GM19372 (cell line): ENCODE measurements around the gene TMC7.
"Not testable (repeated sequence)": the region's sequence is repeated elsewhere in the genome, so short reads cannot be mapped to it uniquely, and the experiment has no call there.

ENCODE experiments used
- ATAC-seq: cut with Tn5 transposase; IDR thresholded peaks from one replicate; pipeline ENCODE4 v1.9.1; 2021; ENCODE audit warnings: mild to moderate bottlenecking, low read depth, moderate library complexity; ENCODE audit not compliant: unreplicated experiment

TMC7 gene

GRCh38 chr16:18983565-18984434, at the start of gene TMC7:
TSS of gene TMC7 (plus strand) at chr16:18983934. CDS start at chr16:18984064, 130 bp downstream.
- no peak for ATAC-seq

- ATAC-seq: no peak
These were observed 46.9 kb upstream of the TMC7 start for GRCh38 chr16:18936727-18937340.

- ATAC-seq: no peak
These were observed 46.3 kb upstream of the TMC7 start for GRCh38 chr16:18937390-18937789.

- ATAC-seq: no peak
These were observed 44.7 kb upstream of the TMC7 start for GRCh38 chr16:18938986-18939385.

GRCh38 chr16:18941471-18941870, 42.3 kb upstream of the TMC7 start:
- no peak for ATAC-seq

GRCh38 chr16:18942061-18942460, 41.7 kb upstream of the TMC7 start:
- no peak for ATAC-seq

GRCh38 chr16:18943414-18943813, 40.3 kb upstream of the TMC7 start:
- no peak for ATAC-seq

- no peak for ATAC-seq
These were observed 38.5 kb upstream of the TMC7 start for GRCh38 chr16:18945233-18945632.

- no peak for ATAC-seq
These were observed 35.2 kb upstream of the TMC7 start for GRCh38 chr16:18948372-18949020.

- ATAC-seq: no peak
These were observed 33.1 kb upstream of the TMC7 start for GRCh38 chr16:18950469-18951185.

GRCh38 chr16:18953547-18953946, 30.2 kb upstream of the TMC7 start:
- ATAC-seq: no peak

GRCh38 chr16:18955874-18956580, 27.7 kb upstream of the TMC7 start:
- ATAC-seq: not testable (repeated sequence)

- ATAC-seq: not testable (repeated sequence)
These were observed 27.0 kb upstream of the TMC7 start for GRCh38 chr16:18956658-18957241.

GRCh38 chr16:18958621-18959029, 25.1 kb upstream of the TMC7 start:
- no peak for ATAC-seq

- no peak for ATAC-seq
These were observed 24.7 kb upstream of the TMC7 start for GRCh38 chr16:18959031-18959505.

- ATAC-seq: no peak
These were observed 18.2 kb upstream of the TMC7 start for GRCh38 chr16:18965555-18965954.

- no peak for ATAC-seq
These were observed 16.9 kb upstream of the TMC7 start for GRCh38 chr16:18966791-18967190.

GRCh38 chr16:18969050-18969854, 14.5 kb upstream of the TMC7 start:
- no peak for ATAC-seq

- no peak for ATAC-seq
These were observed 13.9 kb upstream of the TMC7 start for GRCh38 chr16:18969855-18970240.
